ENCODE measurements around the gene GSC. TPM values are rescaled to one million over a fixed set of nuclear protein-coding genes. Genes with fewer than 3 reads are reported as not detected.

GSC gene
- total and polyA plus RNA-seq, 2 donors (not counting 3 experiments of a cell fraction or from before 2014, with no cell fraction given), result not detected

- Histone ChIP-seq H3K36me3 (ENCODE audit: control insufficient read depth in 2 of 2, extremely low read depth in 1 of 2, insufficient read depth in 2 of 2, low read length in 2 of 2) (no peaks in the 10 kb centered on the region), H3K4me2 (ENCODE audit: insufficient read depth, low read length) (no peak overlapping the region), H3K9me3 (replicated peaks; ENCODE audit: control insufficient read depth, insufficient read depth, low read length) (no peaks in the 10 kb centered on the region), H3K4me3 (replicated peaks in 1 of 3; ENCODE audit: insufficient read depth in 1 of 3, low read depth in 1 of 3, low read length in 3 of 3) (no peak overlapping the region), H3K4me1 (ENCODE audit: control insufficient read depth, extremely low read depth, insufficient read depth, low read length) (no peaks in the 10 kb centered on the region), H3K9ac (replicated peaks; ENCODE audit: extremely low read depth, insufficient read depth, low read length) (no peak overlapping the region), H3K27ac (ENCODE audit: insufficient read depth, low read depth, low read length) (no peak overlapping the region), H4K20me1 (replicated peaks; ENCODE audit: control insufficient read depth, extremely low read depth, insufficient read depth, low read length) (no peaks in the 10 kb centered on the region), H3K27me3 (ENCODE audit: control insufficient read depth in 2 of 2, insufficient read depth in 2 of 2, low read length in 2 of 2) (no peaks in the 10 kb centered on the region), H3K9me1 (replicated peaks; ENCODE audit: control insufficient read depth, extremely low read depth, insufficient read depth, low read length) (no peaks in the 10 kb centered on the region), H2AFZ (ENCODE audit: low read depth, low read length) (no peak overlapping the region), H3K79me2 (ENCODE audit: control insufficient read depth, insufficient read depth, low read length) (no peaks in the 10 kb centered on the region)
- BruUV-seq (replicated peaks), result no TSS peak
- no peak for TF ChIP-seq GATA2 (IDR thresholded peaks at IDR 0.05; ENCODE audit: insufficient read depth, insufficient read length, low read depth, low read length)
- TF ChIP-seq MYC (IDR thresholded peaks at IDR 0.05; ENCODE audit: low read depth, low read length), result no peak
- no peak for TF ChIP-seq POLR2AphosphoS5 (IDR thresholded peaks at IDR 0.05; ENCODE audit: insufficient read depth, low read depth, low read length)
- no peak for TF ChIP-seq FOS (IDR thresholded peaks at IDR 0.05; ENCODE audit: borderline replicate concordance, insufficient read depth, low read length)
- TF ChIP-seq MAX (IDR thresholded peaks at IDR 0.05; ENCODE audit: insufficient read depth, insufficient read length), result no peak
- no peak for TF ChIP-seq EZH2 (IDR thresholded peaks at IDR 0.05; ENCODE audit: borderline replicate concordance, low read depth, low read length, severe bottlenecking)
- TF ChIP-seq JUN (IDR thresholded peaks at IDR 0.05; ENCODE audit: borderline replicate concordance, insufficient read depth, insufficient read length, low read depth), result no peak
- no peak for TF ChIP-seq CTCF (IDR thresholded peaks at IDR 0.05; ENCODE audit: extremely low read depth in 1 of 2, insufficient read depth in 1 of 2, low read depth in 1 of 2, low read length in 2 of 2)
- TF ChIP-seq POLR2A (IDR thresholded peaks at IDR 0.05; ENCODE audit: low read depth, low read length), result no peak
- FAIRE-seq, result no peak
- no peak for DNase-seq (ENCODE audit: low read depth, low spot score)
- dilution Hi-C loops (cut with MboI; ENCODE audit: extremely low pct_ligation_motif_present, low sequenced_read_pairs) (no loop called here), intact Hi-C loops (cut with micrococcal nuclease) (no loop called here)
- POLR2A ChIA-PET, result no interaction called here
- CTCF ChIA-PET, result no interaction called here
These were observed 17.7 kb upstream of the GSC start for GRCh38 chr14:94787655-94788054.

Measured in endothelial cell of umbilical vein (primary cell).